Esophagus (tissue), 2 donors: ENCODE results near the gene GABRG3. TPM values are rescaled to one million over a fixed set of nuclear protein-coding genes. Genes with fewer than 3 reads are reported as not detected.

ENCODE experiments used
- H3K27ac ChIP-seq, 2 donors: one replicate each; pipeline ENCODE4 v1.5.1; 2013; ENCODE audit warnings: low read depth in 2 of 2, mild to moderate bottlenecking in 2 of 2, inconsistent platforms in 1 of 2, low read length in 1 of 2, moderate library complexity in 1 of 2
- H3K27me3 ChIP-seq, 2 donors: one replicate each; pipeline ENCODE4 v1.6.1; 2013; ENCODE audit warnings: low read length in 2 of 2, control low read depth in 1 of 2, mild to moderate bottlenecking in 1 of 2; ENCODE audit not compliant: insufficient read depth in 2 of 2, control insufficient read depth in 1 of 2
- H3K36me3 ChIP-seq, 2 donors: one replicate each; pipeline ENCODE4 v1.6.1; 2013; ENCODE audit warnings: low read length in 1 of 2; ENCODE audit not compliant: control insufficient read depth in 2 of 2, insufficient read depth in 2 of 2
- H3K4me1 ChIP-seq, 2 donors: one replicate each; pipeline ENCODE4 v1.6.1; 2013; ENCODE audit warnings: low read length in 1 of 2; ENCODE audit not compliant: control insufficient read depth in 2 of 2, insufficient read depth in 2 of 2
- H3K4me3 ChIP-seq, 2 donors: one replicate each; pipeline ENCODE4 v1.5.1; 2013; ENCODE audit warnings: low read length in 2 of 2, mild to moderate bottlenecking in 2 of 2, low read depth in 1 of 2, moderate library complexity in 1 of 2
- H3K9me3 ChIP-seq, 2 donors: one replicate each; pipeline ENCODE4 v1.6.1; 2013; ENCODE audit warnings: mild to moderate bottlenecking in 2 of 2, low read depth in 1 of 2, low read length in 1 of 2, moderate library complexity in 1 of 2; ENCODE audit not compliant: control insufficient read depth in 2 of 2, insufficient read depth in 1 of 2
- WGBS, 2 donors: extraction: QIAGEN DNeasy Blood & Tissue Kit; methylation state at CpG; one replicate each; pipeline ENCODE4 v1.1.7; 2013; 5-methylcytosine and 5-hydroxymethylcytosine counted together
- polyA plus RNA-seq, 2 donors: library from polyadenylated mRNA; stranded (reverse); fragments of 200-250 nt; gene quantifications; one replicate each; pipeline ENCODE4 v1.2.3, GENCODE V29; 2013
- donor health status: healthy with polysubstance abuse.
- donor health status: Bipolar disorder and iron deficiency.

Gene GABRG3
- polyA plus RNA-seq, 2 donors = not detected

GRCh38 chr15:27235681-27236080 is 264.7 kb downstream of the GABRG3 start:
- H3K9me3 ChIP-seq = no peaks in the 10 kb centered on the region
- 27 to 39% methylated on average over 2 of the region's 2 CpGs for WGBS, 2 donors
- no peaks in the 10 kb centered on the region for H3K36me3 ChIP-seq
- H3K27ac ChIP-seq = no peak overlapping the region
- H3K4me1 ChIP-seq = no peaks in the 10 kb centered on the region
- no peak overlapping the region for H3K4me3 ChIP-seq
- H3K27me3 ChIP-seq = no peaks in the 10 kb centered on the region

- Histone ChIP-seq H3K4me3 (no peak overlapping the region), H3K4me1 (no peaks in the 10 kb centered on the region), H3K36me3 (no peaks in the 10 kb centered on the region), H3K27me3 (no peaks in the 10 kb centered on the region), H3K9me3 (no peaks in the 10 kb centered on the region), H3K27ac (no peak overlapping the region)
- WGBS, 2 donors = 71% methylated on average over 7 of the region's 7 CpGs
These were observed 266.4 kb downstream of the GABRG3 start for GRCh38 chr15:27237319-27237939.

- H3K27me3 ChIP-seq = no peaks in the 10 kb centered on the region
- H3K4me3 ChIP-seq = no peak overlapping the region
- H3K27ac ChIP-seq = no peak overlapping the region
- 76 to 80% methylated on average over 12 of the region's 12 CpGs for WGBS, 2 donors
- no peaks in the 10 kb centered on the region for H3K9me3 ChIP-seq
- H3K4me1 ChIP-seq = no peaks in the 10 kb centered on the region
- H3K36me3 ChIP-seq = no peaks in the 10 kb centered on the region
These were observed 267.2 kb downstream of the GABRG3 start for GRCh38 chr15:27238209-27238608.

DNA sequence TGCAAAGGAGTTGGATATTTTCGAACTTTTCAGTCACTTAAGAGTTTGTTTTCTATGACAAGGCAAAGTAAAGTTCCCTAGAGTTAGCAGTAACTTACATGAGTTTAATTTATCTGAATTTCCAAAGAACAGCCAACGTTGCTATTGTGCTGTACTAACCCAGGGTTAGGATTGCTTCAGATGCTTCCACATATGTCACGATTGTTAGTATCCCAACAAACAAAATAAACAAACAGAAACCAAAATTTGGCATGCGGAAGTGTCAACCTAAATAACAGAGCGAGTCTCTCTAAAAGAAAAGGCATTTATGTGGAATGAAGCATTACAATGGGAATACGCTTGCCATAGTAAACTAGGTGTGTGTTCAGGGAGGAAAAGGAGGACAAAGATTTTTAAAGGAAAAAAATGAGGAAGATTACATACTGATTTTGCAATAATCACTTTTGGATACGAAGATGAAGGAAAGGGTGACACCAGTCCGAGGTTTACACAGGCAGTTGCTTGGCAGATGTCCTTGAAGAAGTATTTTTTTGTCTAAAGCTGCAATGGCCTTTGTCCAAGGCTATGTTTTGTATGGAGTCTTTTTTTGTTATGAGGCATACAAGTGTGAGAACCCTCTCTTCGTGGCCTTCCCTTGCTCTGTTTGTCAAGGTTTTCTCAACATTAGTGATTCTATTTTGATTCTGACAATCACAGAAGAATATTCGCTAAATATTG is 267.9 kb downstream of the GABRG3 start:
- Histone ChIP-seq H3K4me3 (no peak overlapping the region), H3K9me3 (no peaks in the 10 kb centered on the region), H3K36me3 (no peaks in the 10 kb centered on the region), H3K27me3 (no peaks in the 10 kb centered on the region), H3K27ac (no peak overlapping the region), H3K4me1 (no peaks in the 10 kb centered on the region)
- 52 to 55% methylated on average over 10 of the region's 10 CpGs for WGBS, 2 donors

DNA sequence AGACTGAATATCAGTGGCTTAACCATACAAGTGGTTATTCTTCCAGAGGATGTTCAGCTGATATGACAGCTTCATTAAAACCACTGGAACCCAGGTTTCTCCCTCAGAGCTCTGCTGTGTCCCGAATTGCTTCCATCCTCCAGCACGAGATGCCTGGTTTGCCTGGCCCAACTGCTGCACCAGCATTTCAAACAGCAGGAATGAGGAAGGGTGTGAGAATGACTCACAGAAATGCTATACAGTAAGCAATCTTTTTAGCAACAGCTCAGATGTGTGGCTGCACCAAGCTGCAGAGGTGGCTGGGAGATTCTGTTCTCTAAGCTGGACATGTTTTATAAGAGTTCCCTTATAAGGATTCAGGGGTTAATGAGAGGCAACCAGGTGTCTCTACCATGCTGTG is 271.0 kb downstream of the GABRG3 start:
- Histone ChIP-seq H3K4me3 (no peak overlapping the region), H3K9me3 (peaks cover 0 to 3% of the 10 kb centered on the region in 2 donors)
- 49 to 64% methylated on average over 2 of the region's 2 CpGs for WGBS, 2 donors

GRCh38 chr15:27244047-27244446 is 273.1 kb downstream of the GABRG3 start:
- Histone ChIP-seq H3K9me3 (peaks cover 0 to 3% of the 10 kb centered on the region in 2 donors), H3K4me1 (no peaks in the 10 kb centered on the region)
- WGBS, 2 donors = 81 to 91% methylated on average over 3 of the region's 3 CpGs

More for the DNA sequence above, 271.0 kb downstream of the GABRG3 start:
- Histone ChIP-seq H3K4me1 (no peaks in the 10 kb centered on the region), H3K27me3 (no peaks in the 10 kb centered on the region), H3K27ac (no peak overlapping the region), H3K36me3 (no peaks in the 10 kb centered on the region)

DNA sequence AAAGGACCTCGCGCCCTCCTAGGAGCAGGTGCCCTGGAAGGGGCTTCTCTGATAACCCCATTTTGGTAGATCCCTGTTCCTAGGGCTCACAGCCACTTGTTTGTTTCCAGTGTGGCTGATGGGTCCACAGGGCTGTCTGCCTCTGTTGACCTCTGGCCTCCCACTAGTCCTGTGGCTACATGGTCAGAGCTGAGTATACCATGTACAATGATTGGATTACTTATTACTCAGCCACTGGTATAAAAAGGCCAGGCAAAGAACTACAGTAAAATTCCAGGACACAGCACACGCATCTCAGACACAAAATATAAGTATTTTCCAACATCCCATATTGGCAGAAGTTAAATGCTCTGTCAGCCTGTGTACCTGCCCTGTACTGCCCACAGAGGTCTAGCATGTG is 277.3 kb downstream of the GABRG3 start:
- Histone ChIP-seq H3K9me3 (peaks cover 0 to 3% of the 10 kb centered on the region in 2 donors), H3K27ac (no peak overlapping the region), H3K4me3 (no peak overlapping the region), H3K4me1 (no peaks in the 10 kb centered on the region), H3K36me3 (no peaks in the 10 kb centered on the region), H3K27me3 (no peaks in the 10 kb centered on the region)
- WGBS, 2 donors = 90 to 91% methylated on average over 3 of the region's 3 CpGs

More at GRCh38 chr15:27244047-27244446, 273.1 kb downstream of the GABRG3 start:
- H3K4me3 ChIP-seq = no peak overlapping the region
- H3K36me3 ChIP-seq = no peaks in the 10 kb centered on the region
- no peak overlapping the region for H3K27ac ChIP-seq
- H3K27me3 ChIP-seq = no peaks in the 10 kb centered on the region

- Histone ChIP-seq H3K4me3 (no peak overlapping the region), H3K27ac (no peak overlapping the region), H3K27me3 (no peaks in the 10 kb centered on the region), H3K36me3 (no peaks in the 10 kb centered on the region), H3K4me1 (no peaks in the 10 kb centered on the region), H3K9me3 (peaks cover 0 to 3% of the 10 kb centered on the region in 2 donors)
- 93% methylated on average over 23 of the region's 23 CpGs for WGBS, 2 donors
These were observed 278.2 kb downstream of the GABRG3 start for GRCh38 chr15:27249046-27249759.

DNA sequence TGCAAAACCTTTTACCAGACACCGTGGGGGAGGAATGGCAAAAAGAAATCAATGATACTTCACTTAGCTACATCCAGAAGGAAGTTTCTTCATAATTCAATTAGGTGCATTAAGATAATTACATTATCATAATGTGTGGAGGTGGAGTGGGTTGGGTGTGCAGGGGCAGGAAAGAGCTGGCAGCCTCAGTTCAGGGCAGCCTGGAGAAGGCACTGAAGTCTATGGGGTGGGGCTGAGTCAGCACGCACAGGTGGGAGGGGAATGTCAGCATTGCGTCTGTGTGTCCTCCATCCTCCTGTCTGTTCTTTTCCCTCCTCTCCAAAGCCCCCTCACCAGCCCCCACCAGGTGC is 278.8 kb downstream of the GABRG3 start:
- no peaks in the 10 kb centered on the region for H3K4me1 ChIP-seq
- WGBS, 2 donors = 79 to 81% methylated on average over 3 of the region's 3 CpGs
- peaks cover 0 to 3% of the 10 kb centered on the region in 2 donors for H3K9me3 ChIP-seq
- H3K27me3 ChIP-seq = no peaks in the 10 kb centered on the region
- no peak overlapping the region for H3K4me3 ChIP-seq
- H3K27ac ChIP-seq = no peak overlapping the region
- no peaks in the 10 kb centered on the region for H3K36me3 ChIP-seq
